ENCODE data around the gene COQ9. TPM values are rescaled to one million over a fixed set of nuclear protein-coding genes. Genes with fewer than 3 reads are reported as not detected.

The COQ9 gene
- total RNA-seq, 1 experiment from 2014 or later, result 32.9 TPM

DNA sequence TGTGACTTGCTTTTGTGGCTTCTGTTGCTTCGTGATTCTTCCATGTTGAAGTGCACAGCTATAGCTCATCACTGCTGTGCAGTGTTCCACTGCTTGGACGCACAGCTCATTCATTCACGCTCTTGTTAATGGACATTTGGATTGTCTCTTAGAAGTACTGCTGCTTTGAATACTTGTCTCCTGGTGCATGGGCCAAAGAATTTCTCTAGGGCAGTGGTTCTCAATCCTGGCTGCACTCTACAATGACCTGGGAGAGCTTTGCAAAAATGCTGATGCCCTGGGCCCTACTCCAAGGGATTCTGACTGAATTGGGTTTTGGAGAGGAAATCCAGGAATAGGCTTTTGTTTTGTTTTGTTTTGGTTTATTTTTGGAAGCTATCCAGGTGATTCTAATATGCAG, 22.7 kb upstream of the COQ9 start:
- Mint-ChIP-seq H3K27ac (no peak overlapping the region), H3K4me1 (peaks cover 6 to 7% of the 10 kb centered on the region in 2 experiments; a peak in 3 of 4 replicates), H3K36me3 (ENCODE audit: insufficient read depth in 1 of 3, low read depth in 3 of 3) (peaks cover 10 to 21% (median 21%) of the 10 kb centered on the region in 3 experiments; a peak in 6 of 7 replicates), H3K27me3 (ENCODE audit: low read depth) (no peaks in the 10 kb centered on the region), H3K4me3 (no peak overlapping the region), H3K9me3 (no peaks in the 10 kb centered on the region)
- no peak for DNase-seq
- H4K20me1 ChIP-seq (ENCODE audit: control insufficient read depth, insufficient read depth, insufficient read length), result no peaks in the 10 kb centered on the region
- H3K79me2 ChIP-seq (ENCODE audit: insufficient read depth, low read length), result no peaks in the 10 kb centered on the region
- no peak overlapping the region for H3K56ac ChIP-seq (ENCODE audit: insufficient read length, low read depth, low read length)
- no peak overlapping the region for H4K8ac ChIP-seq (replicated peaks; ENCODE audit: insufficient read length, low read depth, low read length)
- no peaks in the 10 kb centered on the region for H3K23me2 ChIP-seq (ENCODE audit: insufficient read length, low read depth, low read length, poor library complexity, severe bottlenecking)
- H3K4me1 ChIP-seq (ENCODE audit: insufficient read depth, low read length), result no peaks in the 10 kb centered on the region
- no peak overlapping the region for H2BK20ac ChIP-seq (ENCODE audit: low read depth, low read length, poor library complexity, severe bottlenecking)
- no peak overlapping the region for H2BK15ac ChIP-seq (ENCODE audit: low read depth, low read length)
- WGBS (ENCODE audit: extremely low coverage, insufficient read length, low lambda C conversion rate), result no CpG with 5 or more reads among the region's 3 CpGs
- no peaks in the 10 kb centered on the region for H3K9me3 ChIP-seq (ENCODE audit: control insufficient read depth, low read depth, low read length)
- no peak overlapping the region for H4K91ac ChIP-seq (ENCODE audit: insufficient read length, low read depth, low read length)
- no peak overlapping the region for H3K4me2 ChIP-seq (ENCODE audit: insufficient read depth, insufficient read length, low read length)
- TF ChIP-seq, protein P1, sequence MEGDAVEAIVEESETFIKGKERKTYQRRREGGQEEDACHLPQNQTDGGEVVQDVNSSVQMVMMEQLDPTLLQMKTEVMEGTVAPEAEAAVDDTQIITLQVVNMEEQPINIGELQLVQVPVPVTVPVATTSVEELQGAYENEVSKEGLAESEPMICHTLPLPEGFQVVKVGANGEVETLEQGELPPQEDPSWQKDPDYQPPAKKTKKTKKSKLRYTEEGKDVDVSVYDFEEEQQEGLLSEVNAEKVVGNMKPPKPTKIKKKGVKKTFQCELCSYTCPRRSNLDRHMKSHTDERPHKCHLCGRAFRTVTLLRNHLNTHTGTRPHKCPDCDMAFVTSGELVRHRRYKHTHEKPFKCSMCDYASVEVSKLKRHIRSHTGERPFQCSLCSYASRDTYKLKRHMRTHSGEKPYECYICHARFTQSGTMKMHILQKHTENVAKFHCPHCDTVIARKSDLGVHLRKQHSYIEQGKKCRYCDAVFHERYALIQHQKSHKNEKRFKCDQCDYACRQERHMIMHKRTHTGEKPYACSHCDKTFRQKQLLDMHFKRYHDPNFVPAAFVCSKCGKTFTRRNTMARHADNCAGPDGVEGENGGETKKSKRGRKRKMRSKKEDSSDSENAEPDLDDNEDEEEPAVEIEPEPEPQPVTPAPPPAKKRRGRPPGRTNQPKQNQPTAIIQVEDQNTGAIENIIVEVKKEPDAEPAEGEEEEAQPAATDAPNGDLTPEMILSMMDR (conservative IDR thresholded peaks at IDR 0.05), result no peak
- no peak overlapping the region for H2AFZ ChIP-seq (ENCODE audit: low read length)
- no peaks in the 10 kb centered on the region for H3K79me1 ChIP-seq (ENCODE audit: insufficient read depth, low read depth, low read length, poor library complexity, severe bottlenecking)
- H2AK5ac ChIP-seq (ENCODE audit: insufficient read length, low read length), result no peak overlapping the region
- no peak overlapping the region for H3K4ac ChIP-seq (ENCODE audit: low read depth, low read length)
- H3K9ac ChIP-seq (ENCODE audit: extremely low read depth, insufficient read length, low read length), result no peak overlapping the region
- no peak overlapping the region for H3K18ac ChIP-seq (ENCODE audit: insufficient read length, low read depth, low read length)
- H3K14ac ChIP-seq (ENCODE audit: insufficient read depth, low read length), result no peak overlapping the region
- no peak overlapping the region for H3T11ph ChIP-seq (ENCODE audit: low read length)
- H2BK5ac ChIP-seq (ENCODE audit: insufficient read length, low read length), result no peak overlapping the region
- H2BK120ac ChIP-seq (ENCODE audit: low read depth, low read length, poor library complexity, severe bottlenecking), result no peak overlapping the region
- H4K5ac ChIP-seq (ENCODE audit: insufficient read length, low read depth, low read length), result no peak overlapping the region
- H2BK12ac ChIP-seq (ENCODE audit: insufficient read length, low read depth, low read length), result no peak overlapping the region
- no peak overlapping the region for H3K27ac ChIP-seq (ENCODE audit: insufficient read length, low read depth, low read length)
- H3K23ac ChIP-seq (ENCODE audit: insufficient read length, low read depth, low read length), result no peak overlapping the region
- H3K27me3 ChIP-seq (ENCODE audit: insufficient read depth, low read length), result no peaks in the 10 kb centered on the region

Measured in H9 (cell line).